GM21786 (cell line): Measurements from ENCODE around the gene PIP4P1.

Experiments used
- ATAC-seq: cut with Tn5 transposase; IDR thresholded peaks from one replicate; pipeline ENCODE4 v1.9.1; 2021; ENCODE audit not compliant: unreplicated experiment

Gene PIP4P1

GRCh38 chr14:20412411-20412810, 48.8 kb downstream of the PIP4P1 start:
- ATAC-seq = peak; percentile 52

DNA sequence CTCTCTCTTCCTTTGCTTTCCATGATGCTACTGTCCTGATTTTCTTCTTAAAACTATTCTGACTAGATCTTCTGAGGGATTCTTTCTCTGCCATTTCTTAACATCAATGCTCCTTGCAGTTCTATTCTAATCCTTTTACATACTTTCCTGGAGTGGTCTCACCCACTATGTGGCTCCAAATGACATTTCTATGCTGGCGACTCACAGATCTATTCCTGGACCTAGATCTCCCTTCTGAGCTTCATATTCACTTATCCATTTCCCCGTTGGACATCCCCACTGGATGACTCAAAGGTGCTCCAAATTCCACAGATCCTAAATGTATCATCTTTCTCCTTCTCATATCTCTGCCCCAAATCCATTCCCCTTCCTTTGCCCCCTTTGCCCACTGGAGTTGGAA, 52.0 kb downstream of the PIP4P1 start:
- ATAC-seq = no peak
